WERI-Rb-1 (cell line): ENCODE data around the gene PHTF2.

ENCODE experiments used
- DNase-seq: peaks from one replicate; pipeline ENCODE4 v3.0.0-alpha.2; 2020
- H3K27ac ChIP-seq: fragments of 250-450 bp; sonication (Bioruptor Pico); 2 replicates; pipeline ENCODE4 v1.5.1; 2020; ENCODE audit warnings: mild to moderate bottlenecking, moderate library complexity
- H3K27me3 ChIP-seq: fragments of 250-450 bp; sonication (Bioruptor Pico); 2 replicates; pipeline ENCODE4 v1.5.1; 2021; ENCODE audit warnings: mild to moderate bottlenecking, low read depth, moderate library complexity; ENCODE audit not compliant: insufficient read depth, severe bottlenecking
- H3K36me3 ChIP-seq: fragments of 250-450 bp; sonication (Bioruptor Pico); 2 replicates; pipeline ENCODE4 v1.5.1; 2020; ENCODE audit warnings: mild to moderate bottlenecking, moderate library complexity
- H3K4me3 ChIP-seq: 2 replicates; pipeline ENCODE4 v1.5.1; 2011; ENCODE audit warnings: low read depth, mild to moderate bottlenecking, control low read depth, low read length
- H3K9me3 ChIP-seq: fragments of 250-450 bp; sonication (Bioruptor Pico); 2 replicates; pipeline ENCODE4 v1.5.1; 2021; ENCODE audit warnings: mild to moderate bottlenecking, moderate library complexity; ENCODE audit not compliant: severe bottlenecking
- CTCF ChIP-seq: IDR thresholded peaks from 2 replicates; pipeline ENCODE4 v1.5.1; 2011; ENCODE audit warnings: low read depth, mild to moderate bottlenecking, control low read depth, inconsistent platforms, low read length

The PHTF2 gene

GRCh38 chr7:77825131-77825530 lies 26.6 kb downstream of the PHTF2 start:
- Histone ChIP-seq H3K9me3 (peaks cover 7% of the 10 kb centered on the region), H3K36me3 (peaks cover 3% of the 10 kb centered on the region; the same call in 1 of the 2 replicates), H3K27ac (no peak overlapping the region), H3K27me3 (no peaks in the 10 kb centered on the region), H3K4me3 (no peak overlapping the region)
- no peak for DNase-seq
- no peak for TF ChIP-seq CTCF

- Histone ChIP-seq H3K27me3 (no peaks in the 10 kb centered on the region), H3K27ac (no peak overlapping the region), H3K4me3 (no peak overlapping the region), H3K36me3 (no peaks in the 10 kb centered on the region; the same call in 1 of the 2 replicates), H3K9me3 (peaks cover 4% of the 10 kb centered on the region)
- TF ChIP-seq CTCF: no peak
- no peak for DNase-seq
Measured at GRCh38 chr7:77826300-77826699, 27.7 kb downstream of the PHTF2 start.

- no peak for DNase-seq
- no peak overlapping the region for H3K27ac ChIP-seq
- H3K4me3 ChIP-seq: no peak overlapping the region
Measured at GRCh38 chr7:77827999-77828398, 29.4 kb downstream of the PHTF2 start.

GRCh38 chr7:77830649-77831355 lies 32.2 kb downstream of the PHTF2 start:
- Histone ChIP-seq H3K27me3 (no peaks in the 10 kb centered on the region), H3K27ac (no peak overlapping the region), H3K9me3 (no peaks in the 10 kb centered on the region), H3K36me3 (peaks cover 2% of the 10 kb centered on the region), H3K4me3 (no peak overlapping the region)
- DNase-seq: no peak
- TF ChIP-seq CTCF: no peak

More at GRCh38 chr7:77827999-77828398, 29.4 kb downstream of the PHTF2 start:
- Histone ChIP-seq H3K27me3 (no peaks in the 10 kb centered on the region), H3K36me3 (no peaks in the 10 kb centered on the region; the same call in 1 of the 2 replicates), H3K9me3 (no peaks in the 10 kb centered on the region)
- no peak for TF ChIP-seq CTCF

GRCh38 chr7:77831481-77831880 lies 32.9 kb downstream of the PHTF2 start:
- no peak overlapping the region for H3K4me3 ChIP-seq
- H3K36me3 ChIP-seq: peaks cover 2% of the 10 kb centered on the region
- no peaks in the 10 kb centered on the region for H3K9me3 ChIP-seq
- no peaks in the 10 kb centered on the region for H3K27me3 ChIP-seq
- no peak for DNase-seq
- TF ChIP-seq CTCF: no peak
- H3K27ac ChIP-seq: no peak overlapping the region

GRCh38 chr7:77831953-77832352 lies 33.4 kb downstream of the PHTF2 start:
- no peak overlapping the region for H3K4me3 ChIP-seq
- H3K9me3 ChIP-seq: no peaks in the 10 kb centered on the region
- peaks cover 2% of the 10 kb centered on the region for H3K36me3 ChIP-seq
- H3K27ac ChIP-seq: no peak overlapping the region
- no peak for TF ChIP-seq CTCF
- DNase-seq: no peak
- H3K27me3 ChIP-seq: no peaks in the 10 kb centered on the region
